22Rv1 (cell line): Measurements from ENCODE around the gene PRRC2B.
A peak's percentile ranks its signal among the peaks of the same experiment; 100 is the strongest.

ENCODE experiments used
- H3K27ac ChIP-seq: fragments of 450-650 bp; 2 replicates; pipeline ENCODE4 v1.5.1; 2017
- ZFX ChIP-seq: fragments of 450-650 bp; IDR thresholded peaks from 2 replicates; pipeline ENCODE4 v1.6.1; 2017; ENCODE audit warnings: antibody characterized with exemption, borderline replicate concordance
- TF ChIP-seq, protein P1 (sequence below): fragments of 450-650 bp; IDR thresholded peaks from 2 replicates; pipeline ENCODE4 v1.5.1; 2017; ENCODE audit warnings: mild to moderate bottlenecking

The PRRC2B gene

DNA sequence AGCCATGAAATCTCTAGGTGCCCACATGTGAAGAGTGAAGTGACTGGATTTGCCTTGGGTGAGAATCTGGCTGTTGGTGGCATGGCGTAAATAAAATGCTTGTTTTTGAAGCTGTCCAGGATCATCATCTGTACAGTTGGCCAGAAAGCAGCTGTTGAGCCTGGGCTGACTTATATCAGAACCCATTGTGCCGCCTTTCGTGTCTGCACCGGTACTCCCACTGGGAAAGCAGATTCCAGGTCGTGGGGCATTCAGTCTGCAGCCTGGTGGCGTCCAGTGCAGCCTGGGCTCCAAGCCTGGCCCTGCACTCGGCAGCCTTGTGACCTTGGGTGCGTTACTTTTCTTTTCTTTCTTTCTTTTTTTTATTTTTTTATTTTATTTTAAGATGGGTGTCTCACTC, 27.8 kb downstream of the PRRC2B start:
- TF ChIP-seq, protein P1, sequence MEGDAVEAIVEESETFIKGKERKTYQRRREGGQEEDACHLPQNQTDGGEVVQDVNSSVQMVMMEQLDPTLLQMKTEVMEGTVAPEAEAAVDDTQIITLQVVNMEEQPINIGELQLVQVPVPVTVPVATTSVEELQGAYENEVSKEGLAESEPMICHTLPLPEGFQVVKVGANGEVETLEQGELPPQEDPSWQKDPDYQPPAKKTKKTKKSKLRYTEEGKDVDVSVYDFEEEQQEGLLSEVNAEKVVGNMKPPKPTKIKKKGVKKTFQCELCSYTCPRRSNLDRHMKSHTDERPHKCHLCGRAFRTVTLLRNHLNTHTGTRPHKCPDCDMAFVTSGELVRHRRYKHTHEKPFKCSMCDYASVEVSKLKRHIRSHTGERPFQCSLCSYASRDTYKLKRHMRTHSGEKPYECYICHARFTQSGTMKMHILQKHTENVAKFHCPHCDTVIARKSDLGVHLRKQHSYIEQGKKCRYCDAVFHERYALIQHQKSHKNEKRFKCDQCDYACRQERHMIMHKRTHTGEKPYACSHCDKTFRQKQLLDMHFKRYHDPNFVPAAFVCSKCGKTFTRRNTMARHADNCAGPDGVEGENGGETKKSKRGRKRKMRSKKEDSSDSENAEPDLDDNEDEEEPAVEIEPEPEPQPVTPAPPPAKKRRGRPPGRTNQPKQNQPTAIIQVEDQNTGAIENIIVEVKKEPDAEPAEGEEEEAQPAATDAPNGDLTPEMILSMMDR: no peak
- H3K27ac ChIP-seq: peak overlapping the region; percentile 57

DNA sequence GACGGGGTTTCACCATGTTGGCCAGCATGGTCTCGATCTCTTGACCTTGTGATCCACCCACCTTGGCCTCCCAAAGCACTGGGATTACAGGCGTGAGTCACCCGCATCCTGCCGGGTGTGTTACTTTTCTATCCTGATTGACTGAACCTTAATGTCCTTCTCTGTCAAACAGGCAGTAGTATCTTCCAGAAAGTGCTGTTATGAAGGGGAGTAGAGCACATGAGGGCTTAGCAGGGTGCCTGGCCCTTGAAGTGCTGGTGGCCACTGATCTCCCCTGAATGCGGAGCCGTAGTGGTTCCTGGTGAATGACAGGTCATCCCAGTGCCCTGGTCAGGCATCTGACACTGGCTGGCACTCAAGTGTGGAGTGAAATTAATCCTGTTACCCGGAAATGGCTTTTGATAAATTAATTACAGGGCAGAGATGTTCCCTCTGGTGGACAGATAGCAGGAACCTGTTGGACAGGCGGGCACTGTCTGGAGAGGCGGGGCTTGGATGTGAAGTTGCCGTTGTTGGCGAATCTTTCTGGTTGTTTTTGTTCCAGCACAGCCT, 28.4 kb downstream of the PRRC2B start:
- TF ChIP-seq, protein P1: peak; percentile 61
- no peak for TF ChIP-seq ZFX
- H3K27ac ChIP-seq: peak overlapping the region; percentile 57

DNA sequence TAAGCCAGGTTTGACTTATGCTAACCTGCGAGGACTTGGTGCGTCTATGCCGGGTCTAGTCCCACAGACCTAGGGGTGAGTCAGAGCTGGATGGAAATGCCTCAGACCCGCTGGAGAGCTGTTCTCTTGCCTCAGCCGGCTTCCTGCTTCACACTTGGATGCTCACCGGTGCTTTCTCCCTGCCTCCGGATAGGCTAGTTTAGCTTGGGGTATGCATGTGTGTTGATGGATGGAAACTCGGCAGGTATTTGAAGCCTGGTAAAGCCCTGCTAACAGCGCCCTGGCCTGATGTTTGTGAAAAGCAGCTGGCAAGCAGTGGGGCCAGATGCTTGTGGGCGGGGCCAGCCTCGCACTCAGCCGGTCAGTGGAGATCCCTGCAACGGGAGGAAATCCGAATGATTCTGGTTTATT, 29.3 kb downstream of the PRRC2B start:
- no peak for TF ChIP-seq ZFX
- TF ChIP-seq, protein P1: no peak
- H3K27ac ChIP-seq: peak overlapping the region; percentile 57

DNA sequence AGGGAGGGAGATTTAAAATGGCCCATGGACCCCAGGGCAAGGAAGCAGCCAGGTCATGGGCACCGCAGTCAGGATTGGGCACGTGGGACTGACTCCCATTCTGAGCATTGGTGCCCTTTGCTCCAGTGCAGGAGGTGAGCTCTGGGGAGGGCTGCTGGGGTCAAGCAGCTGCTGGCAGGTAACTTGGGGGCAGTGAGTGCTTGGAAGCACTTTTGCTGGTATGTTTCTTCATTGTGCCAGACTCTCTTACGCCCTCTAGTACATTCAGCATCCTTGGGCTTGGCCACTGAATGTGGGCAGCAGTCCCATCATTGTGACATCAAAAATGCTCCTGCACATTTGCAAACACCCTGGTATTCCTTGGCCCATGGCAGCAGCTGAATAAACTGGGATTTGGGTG, 32.7 kb downstream of the PRRC2B start:
- TF ChIP-seq ZFX: no peak
- TF ChIP-seq, protein P1: no peak
- no peak overlapping the region for H3K27ac ChIP-seq

DNA sequence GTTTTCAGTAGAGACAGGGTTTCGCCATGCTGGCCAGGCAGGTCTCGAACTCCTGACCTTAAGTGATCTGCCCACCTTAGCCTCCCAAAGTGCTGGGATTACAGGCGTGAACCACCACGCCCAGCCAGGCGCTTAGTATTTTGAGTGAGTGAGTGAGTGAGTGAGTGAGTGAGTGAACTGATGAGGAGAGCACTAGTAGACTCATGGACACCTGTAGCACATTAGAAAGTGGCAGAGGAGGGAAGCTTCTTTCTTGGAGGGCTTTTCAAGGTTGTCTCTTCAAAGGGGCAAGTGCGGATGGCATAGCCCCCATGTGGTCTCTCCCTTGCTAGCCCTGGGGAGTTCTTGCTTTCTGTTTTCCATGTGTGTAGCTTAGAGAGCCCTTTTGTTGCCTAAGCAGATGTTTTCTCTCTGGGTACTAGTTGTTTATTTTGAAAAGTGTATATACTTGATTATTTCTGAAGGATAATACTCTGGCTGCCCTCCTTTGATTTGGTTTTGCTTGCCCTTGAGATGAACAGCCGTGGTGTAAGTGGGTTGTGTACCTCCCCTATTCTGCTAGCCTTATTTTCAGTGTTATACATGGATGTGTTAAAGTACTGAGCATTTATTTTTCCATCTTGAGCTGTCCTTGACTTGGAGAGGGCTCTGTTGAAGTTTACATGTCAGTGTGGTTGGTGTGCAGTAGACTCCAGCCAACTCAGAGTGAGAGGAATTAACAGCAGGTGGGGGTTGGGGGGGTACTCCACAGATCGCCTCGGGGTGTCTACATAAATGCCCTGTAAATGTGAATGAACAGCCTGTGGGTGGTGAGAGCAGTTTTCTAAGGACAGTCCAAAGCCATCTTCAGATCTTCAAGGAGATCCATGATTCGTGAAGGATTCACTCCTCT, 35.5 kb downstream of the PRRC2B start:
- H3K27ac ChIP-seq: no peak overlapping the region
- TF ChIP-seq ZFX: no peak
- TF ChIP-seq, protein P1: no peak

DNA sequence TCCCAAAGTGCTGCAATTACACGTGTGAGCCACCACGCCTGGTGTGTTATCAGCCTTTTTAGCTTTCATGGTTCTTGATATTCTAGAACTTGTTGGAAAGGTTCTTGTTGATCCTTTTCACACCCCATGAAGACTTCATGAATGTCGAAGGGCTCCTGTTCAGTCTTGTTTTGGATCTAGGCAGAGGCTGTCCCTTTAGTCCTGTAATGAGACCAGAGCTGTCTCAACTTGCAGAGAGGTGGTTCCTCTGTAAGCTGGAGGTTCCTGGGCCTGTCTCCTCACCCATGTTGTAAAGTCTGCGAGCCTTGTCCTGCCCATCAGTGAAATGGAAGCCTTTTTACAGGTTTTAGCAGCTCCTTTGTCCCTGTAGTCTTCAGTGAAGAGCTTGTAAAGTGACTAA, 38.2 kb downstream of the PRRC2B start:
- TF ChIP-seq, protein P1: no peak
- no peak for TF ChIP-seq ZFX
- H3K27ac ChIP-seq: no peak overlapping the region

DNA sequence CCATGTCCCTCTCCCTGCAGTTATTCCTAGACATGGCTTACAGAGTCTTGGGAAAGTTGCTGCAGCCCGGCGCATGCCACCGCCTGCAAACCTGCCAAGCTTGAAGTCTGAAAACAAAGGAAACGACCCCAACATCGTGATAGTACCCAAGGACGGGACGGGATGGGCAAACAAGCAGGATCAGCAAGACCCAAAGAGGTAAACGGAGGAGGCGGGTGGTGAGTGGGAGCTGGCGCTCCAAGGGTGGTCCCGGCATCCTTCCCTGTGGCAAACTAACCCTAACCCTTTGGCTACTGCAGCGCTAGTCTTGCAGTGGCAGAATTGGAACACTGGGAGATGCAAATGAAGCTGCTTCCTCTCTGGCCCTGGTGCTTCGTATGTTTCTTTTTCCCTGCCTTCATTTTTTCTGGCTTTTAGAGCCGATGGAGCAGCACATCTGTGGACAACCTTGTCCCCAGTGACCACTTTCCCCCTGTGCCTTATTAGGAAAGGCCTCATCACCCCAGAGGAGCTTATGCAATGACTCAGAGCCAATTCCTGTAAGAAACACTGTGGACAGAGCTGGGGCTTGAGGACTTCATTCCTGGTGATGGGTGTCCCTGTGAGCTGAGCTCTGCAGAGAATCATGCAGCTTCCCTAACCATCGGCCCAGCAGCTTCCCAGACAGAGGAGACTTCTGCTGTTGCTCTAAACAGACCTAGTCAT, 38.9 kb downstream of the PRRC2B start:
- TF ChIP-seq, protein P1: no peak
- no peak for TF ChIP-seq ZFX

More for the DNA sequence above, 38.9 kb downstream of the PRRC2B start:
- H3K27ac ChIP-seq: no peak overlapping the region
